GM18517 (cell line): ENCODE results near the gene ARPP21.

ENCODE experiments used
- ATAC-seq: cut with Tn5 transposase; IDR thresholded peaks from one replicate; pipeline ENCODE4 v1.9.1; 2021; ENCODE audit warnings: mild to moderate bottlenecking, moderate library complexity; ENCODE audit not compliant: unreplicated experiment

ARPP21 gene

DNA sequence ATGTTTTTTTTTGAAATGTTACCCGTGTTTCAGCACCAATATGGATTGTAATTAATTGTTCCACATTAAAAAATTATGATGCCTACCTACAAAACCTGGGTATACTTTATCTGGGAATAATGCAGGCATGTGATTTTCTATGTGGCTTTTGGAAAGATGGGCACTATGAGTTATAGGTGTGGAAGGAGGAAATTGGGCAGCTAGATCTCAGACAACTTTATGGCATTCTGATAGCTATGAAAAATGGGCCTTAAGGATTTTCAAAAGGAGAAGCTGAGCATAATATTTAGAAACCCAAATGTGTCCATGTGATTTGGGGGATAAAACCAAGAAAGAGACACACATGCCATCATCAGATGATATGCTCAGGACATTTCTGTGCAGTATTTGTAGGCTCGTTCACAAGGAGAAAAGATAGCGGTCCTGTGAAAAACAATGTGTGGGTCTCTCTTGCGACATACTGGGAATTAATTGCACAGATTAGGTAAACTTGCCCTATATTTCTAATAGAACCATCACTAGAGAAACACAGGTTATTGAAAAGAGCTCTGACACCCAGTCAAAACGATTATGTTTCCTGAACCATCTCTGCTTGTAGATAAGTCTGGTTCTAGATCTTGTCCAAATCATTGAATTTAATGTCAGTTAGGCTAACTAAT is 35.3 kb downstream of the ARPP21 start:
- ATAC-seq = no peak

DNA sequence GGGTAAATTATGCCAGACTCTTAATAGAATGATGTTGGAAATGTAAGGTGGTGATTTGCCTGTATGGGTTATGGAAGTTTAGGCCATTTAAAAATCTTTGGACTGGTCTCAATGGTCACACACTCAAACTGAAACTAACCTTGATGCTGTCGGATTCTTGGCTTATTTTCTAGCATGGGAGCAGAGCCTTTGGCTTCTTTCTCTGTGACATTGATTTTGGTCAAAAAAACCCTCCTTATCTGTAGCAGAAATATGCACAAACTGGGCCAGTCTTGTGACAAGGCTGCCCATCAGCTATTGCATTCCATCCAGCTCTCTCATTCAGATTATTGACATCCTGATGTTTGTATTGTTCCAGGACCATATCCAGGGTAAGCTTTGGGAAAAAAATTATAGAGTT is 35.9 kb downstream of the ARPP21 start:
- ATAC-seq = no peak

DNA sequence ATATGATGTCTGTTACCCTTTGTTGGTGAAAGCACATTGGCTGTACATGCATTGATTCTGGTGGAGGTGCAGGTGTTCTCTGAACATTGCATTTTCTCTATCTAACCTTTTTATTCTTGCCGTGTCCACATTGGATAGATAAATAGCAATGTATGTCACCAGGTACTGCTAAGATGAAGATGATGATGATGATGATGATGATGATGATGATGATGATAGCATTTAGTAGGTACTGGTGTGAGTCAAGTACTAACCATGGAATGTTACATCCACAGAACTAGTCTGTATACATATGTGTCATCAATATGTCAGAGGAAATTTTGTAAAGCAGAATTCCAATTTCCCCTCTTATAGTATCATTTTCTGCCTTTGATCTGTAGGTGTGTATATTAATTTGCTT is 36.3 kb downstream of the ARPP21 start:
- ATAC-seq = no peak

DNA sequence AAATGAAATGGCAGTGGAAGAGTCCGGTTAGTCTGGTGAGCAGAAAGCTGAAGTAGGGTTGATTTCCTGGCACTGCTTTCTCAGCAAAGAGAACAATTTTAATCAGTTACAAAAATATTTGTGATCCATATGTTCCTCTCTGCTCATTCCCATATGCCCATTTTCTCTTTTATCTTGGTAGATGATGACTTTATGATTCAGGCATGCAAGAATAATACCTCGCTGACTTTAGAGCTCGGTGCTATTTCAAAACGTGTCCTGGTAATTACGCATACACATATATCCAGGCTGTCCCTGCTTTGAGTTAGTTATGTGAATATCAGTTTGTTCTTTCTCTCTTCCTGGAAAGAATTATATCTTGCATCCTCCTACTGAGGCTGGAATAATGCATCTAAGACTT is 38.5 kb downstream of the ARPP21 start:
- no peak for ATAC-seq

DNA sequence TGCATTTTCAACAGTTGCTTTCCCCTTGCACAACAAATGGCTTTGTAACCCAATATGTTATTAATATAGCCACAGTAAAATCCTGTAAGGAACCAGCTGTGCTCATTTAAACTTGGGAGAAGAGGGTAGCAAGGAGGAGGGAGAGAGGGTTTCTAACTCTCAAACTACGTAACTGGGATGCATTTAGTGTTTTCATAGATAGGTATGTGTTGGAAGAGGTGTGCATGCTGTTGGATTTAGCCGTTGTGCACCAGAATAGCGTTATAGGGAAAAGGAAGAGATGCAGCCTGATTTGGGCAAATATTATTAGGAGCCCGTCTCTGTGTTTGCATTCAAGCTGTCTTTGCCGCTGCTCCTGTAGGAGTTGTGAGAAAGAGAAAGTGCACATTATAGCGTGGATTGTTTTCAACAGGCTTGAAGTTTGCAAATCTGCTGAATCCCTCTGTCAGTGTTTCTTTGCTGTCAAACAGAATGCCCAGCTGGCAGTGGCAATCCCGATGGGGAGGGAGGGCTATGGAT is 39.4 kb downstream of the ARPP21 start:
- ATAC-seq = no peak

DNA sequence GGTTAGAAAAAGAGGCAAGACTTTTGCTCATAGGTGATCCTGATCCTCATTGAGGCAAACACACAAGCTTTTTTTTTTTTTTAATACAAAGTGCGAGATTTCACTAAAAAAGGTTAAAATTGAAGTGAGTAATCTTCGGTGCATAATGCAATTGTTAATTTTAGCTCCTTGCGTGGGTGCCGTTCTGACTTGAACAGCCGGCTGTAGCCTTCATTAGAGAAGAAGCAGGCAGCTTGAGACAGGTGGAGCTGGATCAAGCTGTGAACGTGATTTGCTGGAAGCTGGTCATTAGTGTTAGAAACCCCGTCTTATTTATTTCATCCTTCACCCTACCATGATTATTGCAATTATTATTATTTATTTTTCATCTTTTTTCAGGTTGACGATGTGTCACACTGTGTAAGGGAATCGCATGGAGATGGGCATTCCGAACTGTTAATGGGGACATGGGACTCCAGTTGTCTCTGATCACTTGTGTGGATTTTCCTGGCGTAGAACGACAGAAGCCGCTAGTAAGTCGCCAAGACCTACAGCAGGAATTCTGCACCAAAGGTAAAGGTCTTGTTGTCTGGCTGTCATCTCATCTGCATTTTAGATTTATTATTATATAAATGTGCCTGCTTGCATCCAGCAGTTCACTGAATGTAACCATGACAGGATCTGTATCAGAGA is 40.2 kb downstream of the ARPP21 start:
- no peak for ATAC-seq

DNA sequence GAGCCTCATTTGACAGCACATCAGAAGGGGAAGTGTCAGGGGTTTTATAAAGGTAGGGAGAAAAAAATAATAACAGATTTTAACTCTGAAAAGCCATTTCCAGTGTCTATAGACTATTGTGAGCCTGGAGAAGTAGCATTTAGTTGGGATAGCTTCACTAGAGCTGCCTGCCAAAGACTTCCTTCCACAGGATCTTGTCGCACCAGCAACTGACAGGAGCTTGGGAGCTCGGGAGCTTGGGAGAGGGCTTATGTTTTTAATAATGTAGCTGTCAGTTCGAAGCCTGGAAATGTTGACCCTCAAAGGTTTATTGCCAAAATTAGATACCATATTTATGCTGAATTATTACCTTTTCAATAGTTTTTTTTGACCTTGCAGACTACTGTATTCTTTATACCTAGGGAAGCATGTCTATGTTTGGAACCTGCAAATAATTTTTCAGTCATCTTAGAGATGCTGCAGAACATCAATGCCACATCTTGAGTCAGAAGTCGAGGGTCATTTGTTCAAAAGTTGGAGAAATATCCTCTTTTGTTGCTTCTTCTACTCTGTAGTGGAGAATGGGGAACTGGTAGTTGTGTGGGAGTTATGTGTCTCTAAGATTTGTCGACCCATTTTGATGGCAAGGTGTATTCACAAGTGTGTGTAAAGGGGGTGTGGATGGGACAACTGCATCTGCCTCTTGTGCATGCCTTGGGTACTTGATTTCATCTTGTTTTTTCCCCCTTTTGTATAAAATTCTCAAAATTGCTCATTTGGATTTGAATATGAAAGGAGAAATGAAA is 41.7 kb downstream of the ARPP21 start:
- ATAC-seq = no peak

DNA sequence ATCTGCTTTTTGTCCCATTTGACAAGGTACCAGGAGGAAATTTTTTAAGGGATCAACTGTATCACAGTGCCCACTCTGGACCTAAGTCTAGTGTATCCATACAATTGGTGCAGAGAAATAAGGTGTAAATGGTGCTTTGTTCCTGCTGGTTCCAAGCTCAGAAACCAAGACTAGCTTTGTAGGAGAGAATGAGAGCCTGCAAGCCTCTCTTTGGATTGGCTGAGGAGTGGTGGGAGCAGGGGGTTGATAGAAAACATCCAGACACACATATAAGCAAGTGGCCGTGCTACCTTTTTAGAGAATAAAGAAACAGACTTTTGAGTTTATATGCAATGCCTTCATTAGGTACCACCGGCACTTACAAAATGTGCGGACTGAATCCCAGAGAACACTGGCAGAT is 45.8 kb downstream of the ARPP21 start:
- ATAC-seq = no peak

DNA sequence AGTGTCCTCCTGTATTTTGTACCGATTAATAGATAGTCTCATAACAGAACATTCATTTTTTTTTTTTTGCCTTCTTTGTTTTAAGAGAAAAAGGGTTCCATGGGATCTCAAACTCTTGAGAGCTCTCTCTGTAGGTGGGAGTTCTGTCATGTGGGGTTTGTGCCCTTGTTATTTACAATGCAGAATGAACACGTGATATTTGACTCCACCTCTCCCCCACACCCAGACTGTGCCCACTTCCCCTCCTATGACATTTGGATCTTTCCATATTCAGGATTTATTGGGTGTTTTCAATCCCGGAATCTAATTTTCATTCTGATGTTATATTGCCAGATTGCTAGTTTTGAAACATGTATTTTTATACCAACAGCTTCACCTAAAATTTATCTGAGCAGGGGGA is 49.5 kb downstream of the ARPP21 start:
- ATAC-seq = no peak

DNA sequence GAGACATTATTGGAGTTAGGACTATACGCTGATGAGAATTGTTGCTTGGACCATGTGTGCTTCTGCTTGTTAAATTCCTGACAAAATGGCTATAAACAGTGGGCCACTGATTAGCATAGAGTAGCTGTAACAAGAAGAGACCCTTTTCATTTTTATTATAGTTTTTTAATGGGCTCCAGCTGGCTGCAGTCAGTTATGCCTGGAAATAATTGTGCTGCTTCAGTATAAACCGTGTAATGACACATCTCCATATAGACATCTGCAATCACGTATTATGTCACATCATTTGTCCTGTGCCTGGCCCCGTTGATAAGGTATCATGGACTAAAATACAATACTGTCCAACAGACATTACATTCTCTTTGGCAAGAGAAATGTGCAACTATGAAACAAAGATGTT is 50.9 kb downstream of the ARPP21 start:
- no peak for ATAC-seq

DNA sequence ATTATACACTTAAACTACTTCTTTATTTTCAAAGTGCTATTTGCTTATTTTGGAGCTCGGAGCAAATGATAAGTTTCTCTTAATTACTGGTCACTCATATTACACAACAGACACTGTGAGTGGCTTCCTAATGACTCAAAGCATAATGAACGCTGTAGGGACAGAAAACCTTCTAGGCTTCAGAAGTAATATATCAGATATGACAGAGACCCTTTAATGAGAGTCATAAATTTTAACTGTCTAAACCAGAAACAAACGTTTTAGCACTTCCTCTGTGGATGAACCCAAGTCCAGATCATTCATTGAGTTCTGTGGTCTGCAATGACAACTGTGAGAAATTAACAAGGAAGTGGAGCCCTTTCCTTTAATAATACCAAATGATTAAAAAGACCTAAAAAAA is 66.6 kb downstream of the ARPP21 start:
- no peak for ATAC-seq

DNA sequence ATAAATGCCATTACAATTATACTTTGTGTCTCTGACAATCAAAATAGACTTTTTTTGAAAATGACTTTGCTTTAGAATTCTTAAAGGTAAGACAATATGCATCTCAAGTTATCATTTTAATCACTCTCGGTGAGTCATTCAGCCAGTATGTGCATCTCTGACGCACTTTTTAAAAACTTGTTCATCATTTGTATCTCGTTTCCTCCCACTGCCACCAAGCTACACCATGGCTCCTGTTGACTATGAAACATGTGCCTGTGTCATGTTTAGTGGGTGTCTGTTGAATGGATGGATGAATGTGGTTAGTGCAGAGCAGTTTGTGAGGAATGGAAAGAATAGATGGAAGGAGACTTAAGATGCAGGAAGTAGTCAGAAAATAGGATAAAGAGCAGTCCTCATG is 68.6 kb downstream of the ARPP21 start:
- ATAC-seq = no peak

DNA sequence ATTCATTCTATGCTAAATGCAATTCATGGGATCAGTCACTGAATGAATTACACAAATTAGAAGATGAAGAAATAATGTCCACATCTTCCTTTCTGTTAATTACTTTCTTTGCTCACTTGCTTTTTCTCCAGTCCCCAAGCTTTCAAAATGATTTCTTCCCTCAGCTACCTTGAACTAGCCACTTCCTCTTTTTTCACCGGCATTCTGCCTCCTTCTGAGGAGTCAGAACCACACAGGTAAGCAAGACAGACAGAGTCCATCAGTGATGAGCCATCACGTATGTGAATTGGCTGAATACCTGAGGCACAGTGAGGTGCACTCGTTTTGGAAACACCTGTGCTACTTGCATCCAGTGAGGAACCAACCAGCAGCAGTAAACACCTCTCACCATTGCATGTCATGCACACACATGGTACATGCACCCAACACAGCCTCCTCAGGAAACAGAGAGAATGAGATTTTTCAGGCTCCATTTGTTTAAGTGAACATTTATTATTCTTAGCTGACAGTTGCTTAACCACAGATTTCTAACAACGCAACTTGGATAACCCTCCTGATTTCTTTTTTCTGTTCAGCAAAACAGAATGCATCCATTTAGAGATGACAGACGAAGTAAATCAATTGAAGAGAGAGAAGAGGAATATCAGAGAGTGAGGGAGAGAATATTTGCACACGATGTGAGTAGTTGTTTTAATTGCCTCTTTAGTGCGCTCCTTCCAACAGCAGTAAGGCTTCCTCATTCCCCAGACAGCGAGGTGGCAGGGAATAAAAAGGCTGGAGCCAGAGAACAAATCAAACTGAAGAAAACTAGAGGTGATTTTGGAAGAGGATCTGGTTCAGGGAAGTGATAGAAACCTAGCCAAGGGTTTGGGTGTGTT is 69.3 kb downstream of the ARPP21 start:
- ATAC-seq = no peak

DNA sequence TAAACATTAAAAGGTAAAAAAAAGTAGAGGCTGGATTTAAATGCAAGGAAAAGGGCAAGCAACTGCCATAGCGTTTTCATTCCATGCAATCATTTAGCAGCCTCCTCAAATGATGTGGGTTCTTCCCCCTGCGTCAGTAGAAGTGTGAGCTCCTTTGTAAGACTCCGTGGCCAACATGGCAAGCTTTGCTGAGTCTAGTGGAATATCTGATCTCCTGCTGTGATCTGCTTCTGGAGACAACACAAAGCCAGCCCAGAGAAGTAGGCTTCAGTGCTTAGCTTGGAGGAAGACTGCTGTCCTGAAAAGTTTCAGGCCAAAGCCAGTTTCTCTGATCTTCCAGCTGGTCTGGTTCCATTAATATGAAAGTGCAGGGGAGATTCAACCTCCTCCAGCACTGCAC is 70.4 kb downstream of the ARPP21 start:
- no peak for ATAC-seq

DNA sequence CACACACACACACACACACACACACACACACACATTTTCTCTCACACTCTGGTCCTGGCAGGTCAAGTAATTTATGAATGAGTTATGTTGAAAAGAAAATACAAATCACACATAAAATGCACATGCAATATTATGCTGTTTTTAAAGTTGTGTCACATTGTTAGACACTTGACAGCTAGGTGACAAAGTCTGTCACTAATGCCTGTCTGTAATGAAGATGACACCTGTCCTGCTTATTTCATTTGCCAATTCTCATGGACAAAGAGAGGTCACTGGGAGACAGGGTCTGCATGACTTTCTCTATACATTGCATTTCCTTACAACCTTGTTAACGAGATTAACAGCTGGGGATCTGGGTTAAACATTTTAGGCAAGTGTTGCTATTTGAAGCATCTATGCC is 71.2 kb downstream of the ARPP21 start:
- no peak for ATAC-seq

DNA sequence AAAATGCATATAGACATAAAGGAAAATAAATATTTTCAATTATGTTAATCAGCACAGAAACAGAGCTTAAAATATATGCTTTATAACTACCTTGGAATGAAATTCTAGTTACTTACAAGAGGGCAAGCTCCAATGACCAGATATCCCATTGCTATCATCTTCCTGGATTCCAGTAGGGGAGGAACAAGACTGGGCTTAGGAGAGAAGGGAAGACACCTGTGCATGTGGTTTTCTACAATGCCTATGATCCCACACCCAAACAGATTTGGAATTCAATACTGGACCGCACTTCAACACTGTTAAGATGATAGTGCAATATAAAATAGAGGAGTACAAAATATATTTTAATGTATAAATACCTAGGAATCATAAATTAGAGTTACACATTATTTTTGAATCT is 79.6 kb downstream of the ARPP21 start:
- ATAC-seq = no peak

DNA sequence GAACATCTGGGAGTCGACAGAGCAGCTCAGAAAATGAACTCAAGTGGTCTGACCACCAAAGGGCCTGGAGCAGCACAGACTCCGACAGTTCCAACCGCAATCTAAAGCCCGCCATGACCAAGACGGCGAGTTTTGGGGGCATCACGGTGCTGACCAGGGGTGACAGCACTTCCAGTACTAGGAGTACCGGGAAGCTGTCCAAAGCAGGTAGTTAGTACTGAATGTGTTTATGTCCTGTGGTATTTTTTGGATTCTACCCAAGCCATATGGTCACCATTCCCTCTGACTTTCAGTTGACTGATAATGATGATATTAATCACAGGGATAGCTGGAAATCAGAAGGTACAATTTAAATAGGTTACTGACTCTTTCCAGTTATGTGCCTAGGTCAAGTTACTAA is 82.3 kb downstream of the ARPP21 start:
- no peak for ATAC-seq

DNA sequence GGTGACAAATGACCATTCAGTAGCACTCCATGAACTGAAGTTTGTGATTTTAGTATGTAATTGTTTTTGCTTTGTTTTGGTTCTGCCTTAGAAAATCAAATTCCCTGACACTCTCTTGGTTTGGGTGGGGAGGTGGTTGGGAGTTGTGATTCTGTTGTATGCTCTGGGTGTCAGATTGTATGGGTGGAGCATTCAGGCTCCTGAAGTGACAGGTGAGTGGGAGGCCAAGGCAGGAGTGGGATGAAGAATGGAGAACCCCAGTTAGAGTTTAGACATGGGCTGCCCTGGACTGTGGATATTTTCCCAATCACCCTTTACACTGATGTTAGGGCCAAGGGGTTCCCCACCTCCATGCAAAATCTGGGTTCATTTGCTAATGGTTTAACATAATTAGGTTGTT is 83.6 kb downstream of the ARPP21 start:
- no peak for ATAC-seq

DNA sequence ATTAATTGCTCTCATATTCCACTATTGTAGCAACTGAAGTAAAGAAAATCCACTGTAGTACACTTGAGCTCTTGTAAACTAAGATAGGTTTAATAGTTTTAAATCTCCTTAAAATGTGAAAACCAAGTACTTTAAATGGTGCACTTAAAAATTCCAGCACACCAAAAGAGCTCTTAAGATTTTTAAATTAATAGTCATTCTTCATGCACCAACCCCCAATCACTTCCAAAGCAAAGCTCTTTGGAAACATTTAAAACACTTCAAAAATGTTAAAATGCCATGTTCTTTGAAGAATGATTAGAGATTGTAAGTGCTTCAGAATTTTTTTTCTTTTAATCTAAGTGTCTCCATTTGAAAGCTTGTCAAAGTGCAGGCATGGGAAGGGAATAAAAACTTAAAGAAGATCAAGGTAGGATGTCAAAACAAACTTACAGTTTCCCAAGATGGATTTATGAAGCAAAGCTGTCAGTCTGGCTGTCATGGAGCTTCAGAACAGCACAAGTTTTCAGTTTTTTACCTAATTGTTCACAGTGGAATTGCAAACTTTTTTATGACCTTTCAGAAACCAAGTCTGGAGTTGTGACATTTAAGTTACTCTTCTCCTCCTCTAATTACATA is 84.3 kb downstream of the ARPP21 start:
- no peak for ATAC-seq

DNA sequence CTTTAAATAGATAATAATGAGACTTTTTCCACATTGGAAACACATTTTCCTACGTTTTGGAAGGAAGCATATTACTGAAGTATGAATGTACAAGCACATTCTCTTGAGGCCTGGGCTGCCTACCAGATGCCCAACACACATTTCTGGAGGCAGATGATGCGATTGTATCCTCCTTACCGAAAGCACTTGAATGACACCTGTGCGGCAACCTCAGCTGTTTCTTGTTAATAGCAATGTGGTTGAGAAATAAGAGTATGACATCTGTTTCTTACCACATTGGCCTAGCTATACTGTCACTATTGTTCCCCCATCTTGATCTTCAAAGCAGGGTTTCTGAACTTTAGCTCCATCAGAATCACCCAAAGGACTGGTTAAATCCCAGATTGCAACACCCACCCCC is 84.8 kb downstream of the ARPP21 start:
- ATAC-seq = no peak

DNA sequence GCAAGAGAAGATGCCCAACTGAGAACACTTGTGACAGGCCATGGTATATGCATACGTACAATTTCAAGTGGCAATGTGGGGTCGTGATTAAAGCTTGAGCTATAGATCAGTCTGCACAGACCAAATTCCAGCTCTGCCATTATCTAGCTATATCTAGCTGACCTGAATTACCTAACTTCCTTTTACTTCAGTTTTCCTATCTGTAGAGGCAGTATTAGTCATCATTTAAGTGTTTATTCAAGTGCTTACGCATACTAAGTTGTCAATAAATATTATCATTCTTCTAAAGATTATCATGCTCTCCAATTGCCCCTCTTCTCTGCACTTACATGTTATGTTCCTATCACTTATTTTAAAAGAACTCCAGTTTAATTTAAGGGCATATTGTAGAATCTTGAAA is 87.9 kb downstream of the ARPP21 start:
- no peak for ATAC-seq
